HG02759 (cell line): ENCODE results near the gene OMP.
"Not testable (repeated sequence)": the region's sequence is repeated elsewhere in the genome, so short reads cannot be mapped to it uniquely, and the experiment has no call there.

Experiments used
- ATAC-seq: cut with Tn5 transposase; IDR thresholded peaks from one replicate; pipeline ENCODE4 v1.9.1; 2021; ENCODE audit warnings: mild to moderate bottlenecking, moderate library complexity; ENCODE audit not compliant: unreplicated experiment

Gene OMP, protein sequence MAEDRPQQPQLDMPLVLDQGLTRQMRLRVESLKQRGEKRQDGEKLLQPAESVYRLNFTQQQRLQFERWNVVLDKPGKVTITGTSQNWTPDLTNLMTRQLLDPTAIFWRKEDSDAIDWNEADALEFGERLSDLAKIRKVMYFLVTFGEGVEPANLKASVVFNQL

DNA sequence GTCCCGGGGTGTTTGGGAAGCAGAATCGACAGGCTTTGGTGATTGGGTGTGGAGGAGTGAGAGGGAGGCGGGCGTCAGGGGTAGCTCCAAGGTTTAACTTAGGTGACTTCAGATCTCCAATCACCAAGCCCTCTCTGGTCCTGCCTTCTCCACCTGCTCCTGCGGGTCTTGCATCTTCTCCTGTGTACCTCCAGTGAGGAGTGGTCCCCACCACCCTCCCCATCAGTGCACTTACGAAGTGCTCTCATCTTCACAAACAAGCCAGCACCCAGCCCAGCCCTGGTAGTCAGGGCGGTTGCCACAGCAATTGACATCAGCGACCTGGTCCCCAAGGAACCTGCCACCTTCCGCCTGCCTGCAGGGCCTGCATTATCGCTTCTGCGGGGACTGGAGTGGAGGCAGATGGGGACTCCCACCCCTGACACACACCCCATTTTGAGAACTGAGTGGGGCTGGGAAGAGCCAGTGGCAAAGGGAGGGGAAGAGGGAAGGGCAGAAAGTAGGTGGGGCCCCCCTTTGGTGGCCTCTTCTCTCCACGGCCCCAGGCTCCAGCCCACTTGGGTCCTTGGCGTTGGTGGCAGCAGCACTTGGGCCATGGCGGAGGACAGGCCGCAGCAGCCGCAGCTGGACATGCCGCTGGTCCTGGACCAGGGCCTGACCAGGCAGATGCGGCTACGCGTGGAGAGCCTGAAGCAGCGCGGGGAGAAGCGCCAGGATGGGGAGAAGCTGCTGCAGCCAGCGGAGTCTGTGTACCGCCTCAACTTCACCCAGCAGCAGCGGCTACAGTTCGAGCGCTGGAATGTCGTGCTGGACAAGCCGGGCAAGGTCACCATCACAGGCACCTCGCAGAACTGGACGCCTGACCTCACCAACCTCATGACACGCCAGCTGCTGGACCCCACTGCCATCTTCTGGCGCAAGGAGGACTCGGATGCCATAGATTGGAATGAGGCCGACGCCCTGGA lies at the start of gene OMP:
TSS of gene OMP (plus strand) at position 595 of the 965 bp plus-strand sequence. CDS start at position 595, 0 bp downstream.
- ATAC-seq: no peak

DNA sequence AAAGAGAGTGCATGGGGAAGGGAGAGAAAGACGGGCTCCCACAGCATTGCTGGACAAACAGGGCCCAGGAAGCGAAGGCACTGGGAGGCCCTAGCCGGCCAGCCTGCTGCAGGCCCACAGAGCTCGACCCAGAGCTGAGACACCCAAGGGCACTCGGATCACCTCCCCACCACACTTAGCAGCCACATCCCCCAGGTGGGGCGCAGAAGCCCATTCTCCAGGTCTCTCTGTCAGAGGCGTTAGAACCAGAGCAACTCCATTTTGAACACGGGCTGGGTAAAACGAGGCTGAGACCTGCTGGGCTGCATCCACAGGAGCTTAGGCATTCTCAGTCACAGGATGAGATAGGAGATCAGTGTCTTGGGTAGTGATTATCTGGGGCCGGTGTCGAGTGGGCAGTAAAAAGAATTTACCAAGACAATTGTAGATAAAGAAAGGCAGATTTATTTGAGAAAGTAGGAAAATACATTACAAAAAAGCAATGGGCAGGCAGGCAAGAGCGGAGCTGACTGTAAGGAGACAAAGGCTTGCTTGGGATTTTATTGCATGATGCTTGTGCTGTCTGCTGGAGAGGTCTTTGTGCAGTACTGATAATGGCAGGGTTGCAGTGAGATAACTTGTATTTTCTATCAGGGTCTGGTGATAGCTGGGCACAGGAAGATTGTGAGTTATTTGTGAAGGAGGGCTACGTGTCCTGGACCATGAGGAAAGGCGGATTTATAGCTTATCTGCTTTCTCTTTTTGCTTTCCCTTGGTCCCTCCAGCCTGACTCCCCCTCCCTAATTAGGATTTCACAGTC lies 49.2 kb upstream of the OMP start:
- ATAC-seq: no peak

DNA sequence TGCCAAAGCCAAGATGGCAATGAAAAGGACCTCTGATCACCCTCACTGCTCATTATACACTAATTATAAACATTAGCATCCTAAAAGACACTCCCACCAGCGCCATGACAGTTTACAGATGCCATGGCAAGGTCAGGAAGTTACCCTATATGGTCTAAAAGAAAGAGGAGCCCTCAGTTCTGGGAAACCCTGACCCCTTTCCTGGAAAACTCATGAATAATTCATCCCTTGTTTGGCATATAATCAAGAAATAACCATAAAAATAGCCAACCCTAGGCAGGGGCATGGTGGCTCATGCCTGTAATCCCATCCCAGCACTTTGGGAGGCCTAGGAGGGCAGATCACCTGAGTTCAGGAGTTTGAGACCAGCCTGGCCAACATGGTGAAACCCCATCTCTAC lies 48.6 kb upstream of the OMP start:
- ATAC-seq: no peak

DNA sequence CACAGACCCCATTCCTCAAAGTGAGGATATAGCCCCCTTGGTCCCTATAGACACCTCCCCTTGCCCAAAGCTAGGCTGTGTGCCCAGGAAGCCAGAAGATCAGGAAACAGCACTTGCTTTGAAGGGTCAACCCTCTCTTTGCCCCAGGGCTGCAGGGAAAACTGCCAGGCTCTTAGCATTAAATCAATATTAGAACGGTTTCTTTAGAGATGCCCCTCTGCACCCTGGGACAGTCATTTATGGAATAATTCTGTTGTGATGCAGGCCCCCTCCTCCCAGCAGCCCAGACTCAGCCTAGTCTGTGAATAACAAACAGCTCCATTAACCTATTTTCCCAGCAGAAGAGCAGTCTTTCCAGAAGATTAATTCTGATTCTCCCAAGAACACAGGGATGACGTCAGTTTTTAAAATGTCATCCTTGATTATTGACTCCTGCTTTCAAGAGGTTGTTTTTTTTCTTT lies 47.5 kb upstream of the OMP start:
- no peak for ATAC-seq

DNA sequence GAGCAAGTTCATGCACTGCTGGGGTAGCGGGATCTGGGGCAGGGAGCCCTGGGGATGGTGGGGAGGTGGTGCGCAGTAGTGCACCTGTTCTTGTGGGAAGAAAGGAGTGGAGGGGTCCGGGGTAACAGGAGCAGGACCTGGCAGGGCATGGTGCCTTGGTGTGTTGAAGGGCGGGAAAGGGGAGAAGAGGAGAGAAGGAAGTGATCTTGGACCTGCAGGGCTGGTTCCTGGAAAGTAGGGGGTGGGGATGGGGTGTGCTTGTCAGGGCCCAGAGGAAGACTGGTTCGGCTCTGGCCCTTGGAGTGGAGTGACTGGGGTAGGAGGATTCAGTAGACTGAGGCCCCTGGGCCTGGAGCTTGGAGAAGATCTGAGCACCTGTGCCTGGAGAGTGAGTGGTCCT lies 46.7 kb upstream of the OMP start:
- no peak for ATAC-seq

DNA sequence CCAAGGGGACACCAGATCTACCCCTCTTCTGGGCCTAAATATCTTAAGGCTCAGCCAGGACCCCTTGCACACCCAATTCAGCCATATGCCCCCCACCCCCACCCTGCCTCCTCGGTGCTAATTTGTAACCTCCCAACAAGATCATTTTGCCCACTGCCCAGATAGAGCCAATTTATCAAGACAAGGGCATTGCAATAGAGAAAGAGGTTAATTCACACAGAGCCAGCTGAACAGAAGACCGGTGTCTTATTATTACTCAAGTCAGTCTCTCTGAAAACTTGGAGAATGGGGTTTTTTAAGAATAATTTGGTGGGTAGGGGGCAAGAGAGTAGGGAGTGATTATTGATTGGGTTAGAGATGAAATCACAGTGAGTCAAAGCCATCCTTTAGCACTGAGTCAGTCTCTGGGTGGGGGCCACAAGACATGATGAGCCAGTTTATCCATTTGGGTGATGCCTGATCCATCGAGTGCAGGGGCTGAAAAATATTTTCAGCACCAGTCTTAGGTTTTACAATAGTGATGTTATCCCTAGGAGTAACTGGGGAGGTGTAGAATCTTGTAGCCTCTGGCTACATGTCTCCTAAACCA lies 45.7 kb upstream of the OMP start:
- no peak for ATAC-seq

DNA sequence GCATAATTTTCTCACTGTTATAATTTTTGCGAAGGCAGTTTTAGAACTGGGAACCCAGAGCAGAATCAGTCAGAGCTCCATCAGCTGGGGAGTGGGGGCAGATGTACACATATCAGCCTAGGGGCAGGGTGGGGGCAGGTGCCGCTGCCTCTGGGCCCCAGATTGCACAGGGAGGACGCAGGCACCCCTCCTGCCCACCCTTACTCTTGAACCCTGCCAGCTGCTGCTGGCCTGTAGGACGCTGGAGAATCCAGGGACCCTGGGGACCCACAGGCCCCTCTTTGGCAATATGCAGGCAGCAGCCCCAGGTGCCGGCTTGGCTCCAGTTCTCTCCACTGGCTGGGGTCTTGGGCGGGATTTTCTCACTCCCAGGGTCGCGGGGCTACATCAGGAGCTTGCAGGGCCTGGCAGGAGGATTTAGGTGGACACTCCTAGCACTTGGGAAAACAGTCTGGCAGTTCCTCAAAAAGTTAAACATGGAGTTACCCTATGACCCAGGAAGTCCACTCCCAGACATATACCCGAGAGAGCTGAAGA lies 44.6 kb upstream of the OMP start:
- ATAC-seq: no peak

DNA sequence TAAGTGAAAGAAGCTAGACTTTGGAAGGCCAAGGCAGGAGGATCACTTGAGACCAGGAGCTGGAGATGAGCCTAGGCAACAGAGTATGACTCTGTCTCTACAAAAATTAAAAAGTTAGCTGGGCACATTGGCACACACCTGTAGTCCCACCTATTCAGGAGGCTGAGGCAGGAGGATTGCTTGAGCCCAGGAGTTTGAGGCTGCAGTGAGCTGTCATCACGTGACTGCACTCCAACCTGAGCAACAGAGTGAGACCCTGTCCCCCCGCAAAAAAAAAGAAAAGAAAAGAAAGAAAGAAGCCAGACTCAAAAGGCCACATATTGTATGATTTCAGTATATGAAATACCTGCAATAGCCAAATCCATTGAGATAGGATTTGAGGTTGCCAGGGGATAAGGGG lies 43.7 kb upstream of the OMP start:
- ATAC-seq: no peak

DNA sequence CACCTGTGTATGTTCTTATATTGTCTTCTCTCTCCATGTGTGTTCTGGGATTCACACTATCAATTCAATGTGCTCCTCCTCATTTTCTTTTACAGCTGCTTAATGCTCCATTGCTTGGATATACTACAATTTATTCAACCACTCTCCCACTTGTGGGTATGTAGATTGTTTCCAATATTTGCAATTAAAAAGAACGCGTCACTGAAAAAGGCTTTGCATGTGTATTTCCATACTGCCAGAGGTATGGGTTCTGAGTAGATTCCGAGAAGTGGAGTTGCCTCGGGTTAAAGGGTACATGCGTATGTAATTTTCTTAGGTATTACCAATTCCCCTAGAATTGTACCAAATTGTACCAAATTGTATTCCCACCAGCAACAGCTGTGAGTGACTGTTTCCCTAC lies 42.8 kb upstream of the OMP start:
- no peak for ATAC-seq

DNA sequence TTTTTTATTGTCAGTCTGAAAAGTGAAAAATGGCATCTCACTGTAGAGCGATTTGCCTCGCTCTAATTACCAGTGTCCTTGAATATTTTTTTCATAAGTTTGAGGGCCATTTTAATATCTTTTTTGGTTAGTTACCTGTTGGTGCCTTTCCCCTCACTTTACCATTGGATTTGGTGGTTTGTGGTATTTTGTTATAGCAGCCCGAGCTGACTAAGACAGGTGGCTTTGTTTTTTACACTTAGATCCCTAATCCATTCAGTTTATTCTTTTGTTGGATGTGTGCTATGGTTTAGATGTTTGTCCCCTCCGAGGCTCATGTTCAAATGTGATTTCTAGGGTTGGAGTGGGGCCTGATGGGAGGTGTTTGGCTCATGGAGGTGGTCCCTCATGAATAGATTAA lies 42.4 kb upstream of the OMP start:
- no peak for ATAC-seq

DNA sequence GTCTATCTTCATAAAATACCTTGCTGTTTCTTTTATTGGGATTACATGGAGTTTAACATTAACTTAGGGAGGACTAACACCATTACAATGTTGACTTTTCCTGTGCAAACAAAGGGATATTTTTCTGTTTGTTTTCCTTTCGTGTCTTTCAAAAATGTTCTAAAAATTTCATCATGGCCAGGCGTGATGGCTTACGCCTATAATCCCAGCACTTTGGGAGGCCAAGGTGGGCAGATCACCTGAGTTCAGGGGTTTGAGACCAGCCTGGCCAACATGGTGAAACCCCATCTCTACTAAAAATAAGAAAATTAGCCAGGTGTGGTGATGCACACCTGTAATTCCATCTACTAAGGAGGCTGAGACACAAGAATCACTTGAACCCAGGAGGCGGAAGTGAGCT lies 41.4 kb upstream of the OMP start:
- ATAC-seq: not testable (repeated sequence)

DNA sequence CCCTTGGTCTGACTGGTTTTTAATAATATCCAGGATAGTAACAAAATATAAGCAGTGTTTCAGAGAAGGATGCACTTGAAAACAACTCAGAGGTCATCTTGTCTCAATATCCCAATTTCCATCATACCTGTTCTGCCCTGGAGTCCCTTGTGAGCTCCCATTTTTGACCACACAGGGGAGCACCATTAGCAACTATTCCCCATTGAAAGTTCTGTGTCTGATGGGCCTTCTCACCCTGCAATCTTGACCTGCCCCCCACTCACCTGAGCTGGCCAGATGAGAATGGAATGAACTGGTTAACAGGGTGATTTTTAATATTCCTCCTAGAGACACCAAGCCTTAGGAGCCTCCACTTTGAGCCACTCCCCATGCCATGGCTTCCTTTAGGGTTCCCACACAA lies 39.7 kb upstream of the OMP start:
- no peak for ATAC-seq

DNA sequence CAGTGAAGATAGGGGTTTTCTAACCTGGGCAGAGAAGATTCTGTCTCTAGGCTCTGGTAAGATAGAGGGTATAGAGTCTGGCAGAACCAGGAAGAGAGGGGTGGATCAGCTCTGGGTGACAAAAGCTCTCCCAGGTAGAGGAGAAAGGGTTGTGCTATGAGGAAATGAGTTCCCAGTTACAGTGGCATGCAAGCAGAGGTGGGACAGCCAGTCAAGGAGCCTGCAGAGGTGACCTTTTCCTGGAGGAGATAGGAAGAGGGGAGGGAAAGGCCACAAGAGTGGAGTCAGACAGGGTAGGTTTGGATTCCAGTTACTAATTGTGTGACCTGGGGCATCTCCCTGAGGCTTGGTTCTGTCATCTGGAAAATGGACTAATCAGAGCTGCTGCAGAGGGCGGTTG lies 39.2 kb upstream of the OMP start:
- no peak for ATAC-seq

DNA sequence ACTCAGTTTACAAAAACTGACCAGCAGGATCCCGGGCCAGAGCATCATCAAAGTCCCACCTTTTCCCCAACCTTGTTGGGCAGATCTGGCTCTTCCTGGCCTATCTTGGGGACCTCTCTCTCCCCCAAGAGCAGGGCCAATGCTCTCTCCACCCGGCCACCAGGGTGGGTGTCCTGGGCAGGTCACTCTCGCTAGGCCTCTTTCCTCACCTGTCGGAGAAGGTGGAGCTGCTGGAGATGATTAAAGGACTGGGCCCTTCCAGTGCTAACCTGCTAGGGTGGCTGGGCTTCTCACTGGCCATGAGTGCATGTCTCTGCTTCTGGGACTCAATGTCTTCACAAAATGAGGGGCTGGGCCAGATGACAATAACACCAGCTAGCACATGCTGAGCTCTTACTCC lies 38.8 kb upstream of the OMP start:
- ATAC-seq: no peak

DNA sequence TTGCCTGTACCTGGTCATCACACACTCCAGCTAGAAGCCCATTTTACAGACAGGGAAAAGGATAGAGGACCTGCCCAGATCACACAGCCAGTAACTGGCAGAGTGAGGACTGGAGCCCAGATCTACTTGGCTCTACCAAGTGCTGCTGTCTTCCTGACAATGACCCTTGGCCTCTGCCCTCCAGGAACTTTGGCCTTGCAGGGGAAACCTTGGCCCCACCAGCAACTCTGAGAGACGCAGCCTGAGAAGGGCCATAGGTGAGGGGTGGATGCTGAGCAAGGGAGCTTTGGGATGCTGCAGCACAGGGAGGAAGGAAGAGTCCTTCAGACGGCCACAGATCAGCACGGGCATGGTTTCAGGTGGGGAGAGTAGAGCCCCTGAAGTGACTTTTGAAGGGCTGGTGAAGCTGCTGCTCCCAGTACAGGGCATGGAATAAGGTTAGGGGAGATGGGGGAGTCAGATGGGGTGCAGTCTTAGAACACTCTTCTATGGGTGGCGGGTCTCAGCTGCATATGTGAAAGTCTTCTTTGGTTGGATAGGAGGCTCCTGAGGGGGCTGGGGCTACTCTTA lies 37.9 kb upstream of the OMP start:
- no peak for ATAC-seq

DNA sequence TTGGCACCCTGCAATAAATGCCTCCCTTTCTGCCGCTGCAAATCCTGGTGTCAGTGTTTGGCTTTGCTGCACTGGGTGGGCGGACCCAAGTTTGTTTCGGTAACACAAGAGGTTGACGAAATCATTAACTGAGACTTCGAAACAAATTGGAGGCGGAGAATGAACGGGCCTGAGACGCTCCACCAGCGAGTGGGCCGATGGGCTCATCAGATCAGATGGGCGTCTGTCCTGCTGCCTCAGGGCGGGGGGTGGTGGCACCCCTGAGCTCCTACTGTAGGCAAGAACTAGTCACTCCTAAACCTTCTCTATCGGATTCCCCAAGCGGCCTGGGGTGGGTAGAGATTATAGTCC lies 36.8 kb upstream of the OMP start:
- ATAC-seq: no peak

DNA sequence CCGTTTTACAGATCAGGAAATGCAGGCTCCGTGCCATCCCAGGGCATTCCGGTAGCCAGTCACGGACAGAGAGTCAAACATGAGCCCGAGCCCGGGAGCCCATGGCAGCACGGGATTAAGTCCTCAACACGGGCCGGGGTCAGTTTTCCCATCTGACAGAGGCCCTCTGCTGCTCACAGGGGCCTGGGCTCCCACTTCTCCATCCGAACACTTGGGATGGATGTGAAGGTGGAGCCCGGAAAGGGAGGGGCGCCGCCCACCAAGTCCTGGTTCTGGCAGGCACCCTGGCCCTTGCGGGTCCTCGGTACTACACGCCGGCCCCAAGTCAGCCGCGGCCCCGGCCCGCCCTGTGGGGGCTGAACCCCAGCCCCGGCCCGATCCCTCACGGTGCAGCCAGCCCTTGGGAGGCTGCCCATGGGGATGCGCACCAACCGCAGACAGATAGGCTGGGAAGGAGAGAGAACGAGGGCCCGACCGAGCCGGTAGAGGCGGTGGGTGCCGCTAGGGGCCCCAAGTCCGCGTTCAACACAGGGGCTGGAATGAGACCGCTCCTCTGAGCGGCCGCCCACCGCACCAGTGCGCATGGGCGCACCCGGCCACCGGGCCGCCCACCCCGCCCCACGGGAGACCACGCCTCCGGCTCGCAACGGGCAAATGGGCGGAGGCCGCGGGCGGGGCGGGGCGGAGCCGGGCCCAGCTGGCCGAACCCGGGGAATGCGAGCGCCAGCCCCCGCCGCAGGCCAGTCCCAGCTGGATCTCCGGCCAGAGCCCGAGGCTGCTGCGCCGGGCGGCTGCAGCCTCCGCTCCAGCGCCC lies 36.2 kb upstream of the OMP start, which contains the start of gene CAPN5:
TSS of gene CAPN5 (plus strand) at position 743 of the 814 bp plus-strand sequence. CDS start 17,916 bp downstream, outside the sequence.
- ATAC-seq: peak; percentile 96

DNA sequence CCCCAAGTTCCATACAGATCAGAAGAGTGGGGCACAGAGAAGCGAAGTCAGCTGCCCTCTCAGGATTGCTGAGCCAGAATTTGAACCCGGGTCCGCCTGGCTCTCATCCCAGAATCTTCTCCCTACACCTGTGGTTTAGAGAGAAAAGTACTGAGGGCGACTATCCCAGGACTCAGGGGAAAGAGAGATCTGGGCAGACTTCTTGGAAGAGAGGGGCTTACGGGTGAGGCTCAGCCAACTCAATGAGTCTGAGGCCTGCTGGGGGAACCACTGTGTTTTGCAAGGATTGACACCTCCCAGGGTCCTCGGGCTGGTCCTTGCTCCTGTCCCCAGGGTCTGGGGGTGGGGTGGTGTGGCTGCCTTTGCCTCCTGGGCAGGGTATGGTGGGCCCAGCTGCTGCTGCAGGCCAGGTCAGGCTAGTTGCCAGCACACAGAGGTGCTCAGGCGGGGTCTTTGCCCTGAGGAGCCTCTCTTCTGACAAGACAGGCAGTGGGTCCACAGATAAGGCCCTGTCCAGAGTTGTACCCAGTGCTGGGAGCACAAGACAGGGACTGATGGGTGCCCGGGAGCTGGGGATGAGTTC lies 34.7 kb upstream of the OMP start:
- ATAC-seq: no peak
